Activated CD4-positive, alpha-beta T cell treated with anti-CD3 and anti-CD28 coated beads for 1 hour (primary cell): ENCODE results near the gene PLA2G4F.
A peak's percentile ranks its signal among the peaks of the same experiment; 100 is the strongest.

Experiments
- DNase-seq: peaks from one replicate; pipeline ENCODE4 v3.0.0-alpha.2; 2020

The PLA2G4F gene

GRCh38 chr15:42146551-42147430 is 9.6 kb downstream of the PLA2G4F start:
- DNase-seq = no peak

DNA sequence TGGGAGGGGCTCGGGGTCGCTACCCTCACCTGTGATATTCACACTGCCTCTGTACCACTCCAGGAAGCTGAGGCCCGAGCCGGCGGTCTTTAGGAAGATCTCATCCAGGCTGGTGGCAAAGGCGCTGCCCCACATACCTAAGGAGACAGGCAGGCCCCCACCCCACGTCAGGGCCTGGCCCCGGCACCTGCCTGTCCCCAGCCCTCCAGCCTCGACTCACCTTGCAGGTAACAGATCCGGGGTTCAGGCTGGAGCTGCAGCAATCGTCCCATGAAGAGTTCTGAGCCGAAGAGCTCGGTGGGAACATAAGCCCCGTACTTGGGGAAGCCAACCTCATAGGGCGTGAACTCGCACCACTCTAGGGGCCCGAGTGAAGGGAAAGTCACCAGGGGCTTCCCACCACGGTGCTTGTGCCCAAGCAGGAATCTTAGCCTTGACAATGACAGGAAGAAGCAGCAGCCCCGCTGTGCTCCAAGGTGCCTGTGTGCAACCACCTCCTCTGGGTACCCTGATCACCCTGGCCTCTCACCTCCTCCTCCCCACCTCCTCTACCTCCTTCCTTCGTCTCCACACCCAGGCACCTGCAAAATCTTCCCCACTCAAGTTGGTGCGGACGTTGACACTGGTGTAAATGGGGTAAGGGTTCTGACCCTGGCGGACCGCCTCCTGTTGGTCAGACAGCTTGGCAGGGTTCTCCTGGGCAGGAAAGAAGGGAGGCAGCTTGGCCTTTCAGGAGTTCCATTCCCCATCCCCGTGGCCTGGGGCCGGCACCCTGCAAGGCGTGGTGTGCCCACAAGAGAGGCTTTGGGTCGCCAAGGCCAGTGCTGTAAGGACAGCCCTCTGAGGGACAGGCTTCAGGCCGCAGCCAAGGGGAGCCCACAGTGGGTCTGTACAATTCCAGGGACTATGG is 10.6 kb downstream of the PLA2G4F start:
- DNase-seq = no peak

DNA sequence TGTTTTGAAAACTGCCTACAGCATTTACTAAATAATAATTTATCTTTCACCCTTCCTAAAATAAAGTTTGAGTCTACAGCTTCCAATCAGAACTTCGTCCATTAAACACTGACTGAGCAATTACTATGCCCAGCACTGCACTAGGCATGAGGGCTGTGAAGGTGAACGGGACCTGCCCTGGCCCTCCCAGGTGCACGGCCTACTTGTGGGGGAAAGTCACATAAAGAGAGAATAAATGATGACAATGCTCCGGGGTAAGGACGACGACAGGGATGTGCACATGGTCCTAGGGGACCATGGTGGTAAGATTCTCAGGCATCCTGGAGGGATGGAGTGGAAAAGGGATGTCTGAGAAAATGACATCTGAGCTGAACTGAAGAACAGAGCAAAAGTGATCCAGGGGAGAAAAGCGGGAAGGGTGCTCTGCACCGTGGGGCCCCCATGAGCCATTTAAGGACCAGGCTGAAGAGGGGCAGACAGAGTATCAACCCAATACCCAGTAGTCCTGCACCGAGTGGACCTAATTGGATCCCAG is 11.5 kb downstream of the PLA2G4F start:
- no peak for DNase-seq

DNA sequence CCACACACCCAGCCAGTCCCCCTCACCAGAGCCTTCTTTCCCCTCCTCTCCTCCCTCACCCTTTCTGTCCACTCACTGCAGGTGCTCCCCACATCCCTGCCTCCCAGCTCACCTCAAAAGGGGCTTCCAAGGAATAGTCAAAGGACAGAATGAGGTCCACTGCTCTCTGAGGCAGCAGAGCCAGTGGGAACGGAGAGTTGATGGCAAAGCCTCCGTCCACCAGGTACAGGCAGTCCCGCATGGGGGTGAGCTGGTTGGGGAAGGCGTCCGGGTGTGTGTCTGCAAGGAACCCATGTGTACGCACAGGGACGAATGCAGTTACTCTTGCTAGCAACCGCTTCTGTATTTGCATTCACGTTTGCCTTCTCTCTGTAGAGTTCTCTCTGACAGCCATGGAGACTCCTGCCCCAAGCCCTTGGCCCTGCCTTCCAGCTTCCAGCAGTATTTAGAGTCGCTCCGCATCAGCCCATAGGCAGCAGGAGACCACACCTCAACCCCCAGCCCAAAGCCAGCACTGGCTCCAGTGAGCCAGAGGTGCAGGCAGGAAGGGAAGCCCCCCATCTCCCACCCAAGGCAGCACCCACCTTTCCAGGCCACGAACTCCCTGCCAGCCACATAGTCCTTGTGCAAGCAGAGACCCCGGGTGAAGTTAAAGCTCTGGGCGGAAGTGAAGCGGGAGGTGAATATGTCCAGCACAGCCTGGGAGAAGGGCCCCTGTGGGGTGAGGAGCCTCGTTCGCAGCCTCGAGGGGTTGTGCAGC is 12.4 kb downstream of the PLA2G4F start:
- no peak for DNase-seq

DNA sequence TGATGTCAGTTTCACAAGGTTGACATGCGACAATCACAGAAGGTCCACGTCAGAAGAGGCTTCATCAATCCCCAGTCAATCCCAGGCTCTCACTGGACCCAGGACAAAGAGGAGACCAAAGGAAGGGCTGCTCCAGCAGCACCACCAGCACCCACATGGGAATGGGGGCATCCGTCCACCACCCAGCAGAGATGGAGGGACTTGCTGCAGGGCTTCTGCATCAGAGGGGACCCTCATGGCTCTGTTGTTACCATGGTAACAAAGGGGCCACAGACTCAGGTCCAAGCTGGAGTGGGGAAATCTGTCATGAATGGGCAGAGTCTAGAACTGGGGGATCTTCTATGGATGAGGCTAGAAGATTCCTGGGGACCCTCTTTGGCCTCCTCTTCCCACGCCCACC is 13.1 kb downstream of the PLA2G4F start:
- DNase-seq = no peak

- no peak for DNase-seq
Observed at GRCh38 chr15:42141795-42142667, 14.4 kb downstream of the PLA2G4F start.

GRCh38 chr15:42141246-42141645 is 15.2 kb downstream of the PLA2G4F start:
- no peak for DNase-seq

DNA sequence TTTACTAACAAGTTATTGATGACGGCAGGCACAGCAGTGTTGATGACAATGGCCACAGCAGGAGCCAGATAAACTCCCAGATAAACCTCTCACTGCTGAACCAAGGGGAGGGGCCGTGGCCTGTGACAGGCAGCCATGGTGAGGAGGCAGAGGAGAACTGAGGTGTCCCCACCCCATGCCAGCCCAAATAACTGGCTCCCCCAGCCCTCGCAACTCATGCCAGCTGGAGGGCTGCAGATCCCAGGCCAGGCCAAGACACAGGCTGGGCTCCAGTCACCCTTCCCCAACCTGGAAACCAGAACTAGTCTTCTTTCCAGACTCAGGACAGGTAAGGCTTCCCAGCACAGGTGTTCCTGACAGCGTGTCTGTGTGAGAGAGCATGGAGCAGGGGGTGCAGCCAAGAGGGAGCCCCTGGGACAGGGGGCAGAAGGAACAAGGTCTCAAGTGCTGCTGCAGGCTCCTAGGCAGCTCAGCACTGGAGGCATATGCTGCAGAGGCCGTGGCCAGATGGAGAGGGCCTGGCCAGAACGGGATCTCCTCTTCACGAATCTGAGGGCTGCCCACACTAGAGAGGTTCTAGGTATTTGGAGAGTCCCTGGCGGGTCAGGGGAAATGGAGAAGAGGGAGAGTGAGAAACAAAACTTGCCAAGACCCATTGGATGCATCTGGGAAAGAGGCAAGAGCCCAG is 15.9 kb downstream of the PLA2G4F start:
- DNase-seq = no peak

DNA sequence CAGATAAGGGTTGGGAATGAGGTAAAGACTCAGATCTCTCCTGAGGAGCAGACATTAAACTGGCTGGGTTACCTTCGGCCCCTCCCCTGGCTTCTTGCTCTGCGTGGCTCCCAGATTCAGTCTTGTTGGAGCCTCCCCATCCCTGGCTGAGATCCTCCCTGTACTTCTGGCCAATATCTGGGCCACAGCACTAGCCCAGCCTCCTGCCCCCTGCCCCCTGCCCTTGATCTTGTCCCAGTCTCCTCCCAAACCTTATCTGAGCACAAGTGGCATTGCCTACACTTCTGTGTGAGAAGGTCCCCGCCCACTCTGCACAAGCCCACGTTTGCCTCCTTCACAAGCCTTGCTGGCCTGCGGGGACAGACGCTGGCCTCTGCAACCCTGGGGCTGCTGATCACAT is 16.8 kb downstream of the PLA2G4F start:
- no peak for DNase-seq

GRCh38 chr15:42138968-42139386 is 17.5 kb downstream of the PLA2G4F start:
- no peak for DNase-seq

DNA sequence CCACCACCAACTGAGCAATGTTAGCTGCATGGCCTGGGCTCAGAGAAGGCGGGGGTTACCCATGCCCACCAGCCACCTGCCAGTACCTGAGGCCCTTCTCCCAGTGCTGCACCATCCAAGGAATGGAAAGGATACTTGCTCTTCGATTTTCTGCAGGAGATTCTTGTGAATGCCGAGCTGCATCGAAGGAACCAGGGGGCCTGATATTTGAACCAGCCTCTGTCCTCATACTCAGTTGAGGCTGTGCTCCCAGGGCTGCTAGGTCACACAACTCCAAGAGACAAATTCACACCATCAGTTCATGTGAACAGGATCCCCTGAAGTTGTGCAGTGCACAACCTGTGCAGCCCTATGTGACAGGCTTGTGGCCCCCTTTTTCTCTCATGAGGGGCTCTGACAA is 18.0 kb downstream of the PLA2G4F start:
- DNase-seq = peak; percentile 1

- DNase-seq = peak; percentile 7
Observed at GRCh38 chr15:42137461-42138261, 18.8 kb downstream of the PLA2G4F start.

- DNase-seq = no peak
Observed at GRCh38 chr15:42136513-42136912, 19.9 kb downstream of the PLA2G4F start.

DNA sequence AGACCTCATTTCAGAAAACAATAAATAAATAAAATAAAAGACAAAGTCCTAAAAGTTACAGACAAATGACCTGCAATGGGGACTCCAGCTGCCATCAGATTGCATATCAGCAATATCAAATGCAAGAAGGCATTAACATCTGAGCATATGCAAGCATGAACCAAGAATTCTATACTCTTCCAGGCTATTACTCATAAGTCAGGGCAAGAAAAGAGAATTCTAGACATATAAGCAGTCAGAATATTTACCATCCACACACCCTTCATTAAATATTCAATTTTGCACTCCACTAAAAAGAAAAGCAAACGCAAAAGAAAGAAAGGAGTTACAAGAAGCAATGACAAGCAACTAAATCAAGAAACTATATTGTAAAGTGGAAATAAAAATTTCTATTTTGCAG is 21.1 kb downstream of the PLA2G4F start:
- DNase-seq = no peak

DNA sequence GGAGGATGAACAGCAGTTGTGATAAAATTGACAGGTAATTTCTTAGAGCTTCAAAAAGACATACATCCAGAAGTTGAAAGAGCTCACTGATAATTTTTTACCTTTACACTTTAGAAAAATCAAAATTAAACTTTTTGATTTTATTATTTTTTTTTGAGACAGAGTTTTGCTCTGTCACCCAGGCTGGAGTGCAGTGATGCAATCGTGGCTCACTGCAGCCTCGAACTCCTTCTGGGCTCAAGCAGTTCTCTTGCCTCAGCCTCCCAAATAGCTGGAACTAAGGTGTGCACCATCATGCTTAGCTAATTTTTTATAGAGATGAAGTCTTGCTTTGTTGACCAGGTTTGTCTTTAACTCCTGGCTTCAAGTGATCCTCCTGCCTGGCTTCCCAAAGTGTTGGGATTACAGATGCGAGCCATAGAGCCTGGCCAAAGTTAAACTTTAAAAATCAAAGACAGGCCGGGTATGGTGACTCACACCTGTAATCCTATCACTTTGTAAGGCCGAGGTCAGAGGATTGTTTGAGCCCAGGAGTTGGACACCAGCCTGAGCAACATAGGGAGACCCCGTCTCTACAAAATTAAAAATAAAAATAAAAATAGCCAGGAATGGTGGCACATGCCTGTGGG is 21.7 kb downstream of the PLA2G4F start:
- DNase-seq = no peak

DNA sequence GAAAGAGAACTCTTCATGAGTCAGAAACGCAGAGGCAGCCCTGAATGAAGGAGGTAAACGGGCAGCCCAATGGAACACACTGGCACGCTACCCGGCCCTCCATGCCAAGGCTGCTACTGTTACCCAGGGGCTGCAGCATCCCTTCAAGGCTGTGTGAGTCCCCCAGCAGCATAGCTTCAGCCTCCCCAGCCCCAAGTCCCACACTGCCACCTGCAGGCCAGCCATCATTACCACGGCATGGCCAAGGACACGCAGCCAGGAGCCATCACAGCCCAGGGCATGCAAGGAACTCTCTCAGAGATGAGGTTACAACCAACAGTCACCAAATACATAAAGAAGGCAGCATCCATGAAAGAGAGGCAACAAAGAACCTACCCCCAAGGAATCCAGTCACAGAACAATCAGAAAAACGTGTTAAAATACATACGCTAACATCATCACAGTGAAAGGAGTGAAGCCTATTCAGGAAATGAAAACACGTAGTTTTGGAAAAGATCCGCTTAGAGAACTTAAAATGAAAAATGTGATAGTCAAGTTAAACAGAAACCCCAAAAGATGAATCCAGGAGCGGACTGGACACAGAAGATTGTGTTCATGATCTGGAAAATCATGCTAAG is 22.4 kb downstream of the PLA2G4F start:
- DNase-seq = peak; percentile 16

GRCh38 chr15:42133356-42133755 is 23.1 kb downstream of the PLA2G4F start:
- no peak for DNase-seq

DNA sequence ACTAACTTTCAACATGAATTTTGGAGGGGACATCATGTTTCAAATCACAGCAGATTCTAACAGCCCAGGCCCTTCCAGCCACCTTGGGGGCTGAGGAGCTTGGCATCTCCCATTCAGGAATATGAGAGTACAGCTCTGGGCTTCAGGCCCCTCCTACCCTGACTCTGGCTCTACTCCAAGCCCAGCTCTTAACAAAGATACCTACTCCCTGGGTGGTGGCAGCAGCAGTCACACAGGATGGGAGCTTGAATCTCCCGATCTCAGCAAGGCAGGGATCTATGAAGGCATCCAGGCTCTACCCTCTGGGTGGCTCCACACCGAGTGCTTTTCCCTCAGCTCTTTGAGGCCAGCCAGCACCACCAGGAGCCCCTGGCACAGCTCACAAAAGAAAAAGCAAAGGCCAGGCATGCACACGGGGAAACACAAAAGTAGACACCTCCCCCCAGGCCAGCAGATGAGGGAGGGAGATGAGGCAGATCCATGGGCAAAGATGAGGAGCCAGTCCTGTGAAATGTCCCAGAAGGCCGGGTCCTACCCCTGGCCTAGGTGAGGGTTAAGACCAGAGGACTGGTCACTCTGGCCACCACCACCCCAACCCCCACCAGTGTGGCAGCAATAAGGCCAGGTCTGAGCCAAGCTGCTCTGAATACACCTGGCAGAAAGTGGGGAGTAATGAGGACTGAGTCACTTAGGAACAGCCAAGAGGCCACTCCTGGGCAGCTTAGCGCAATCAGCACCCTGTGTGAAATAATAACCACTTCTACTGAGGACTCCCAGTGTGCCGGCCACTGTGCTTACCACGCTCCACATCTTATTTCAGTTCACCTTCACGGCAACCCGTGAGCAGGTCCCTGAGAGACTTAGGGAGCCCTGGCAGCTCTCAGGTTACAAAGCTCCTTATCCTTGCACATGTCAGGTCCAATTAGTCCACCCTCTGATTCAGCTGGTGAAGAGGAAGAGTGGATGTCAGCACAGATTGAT is 24.3 kb downstream of the PLA2G4F start:
- no peak for DNase-seq
